Measurements from ENCODE around the gene AOPEP. TPM values are rescaled to one million over a fixed set of nuclear protein-coding genes. Genes with fewer than 3 reads are reported as not detected.

The AOPEP gene
- total RNA-seq, 1 donor from 2014 or later = 22.1 TPM

DNA sequence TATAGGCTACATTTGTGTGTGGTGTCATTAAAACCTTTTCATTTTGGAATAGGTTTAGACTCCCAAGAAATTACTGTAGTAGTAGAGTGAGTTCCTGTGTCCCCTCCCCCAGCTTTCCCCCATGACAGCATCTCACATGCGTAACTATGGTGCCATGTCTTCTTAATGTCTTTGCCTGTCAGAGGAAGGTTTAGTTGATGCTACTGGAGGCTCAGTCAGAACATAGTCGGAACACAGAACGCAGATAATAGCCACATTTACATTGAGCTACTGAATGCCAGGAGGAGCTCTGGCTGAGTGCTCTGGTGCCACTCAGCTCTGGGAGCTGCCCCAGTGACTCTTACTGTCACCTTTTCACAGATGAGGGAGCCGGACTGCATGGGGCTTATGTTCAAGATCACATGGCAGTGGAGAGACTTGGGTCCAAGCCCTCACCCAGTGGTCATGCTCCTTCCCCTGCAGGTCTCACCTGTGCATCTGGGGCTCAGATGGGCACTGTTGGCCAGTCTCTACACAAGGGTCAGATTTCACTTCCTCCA lies 223.6 kb downstream of the AOPEP start:
- H3K9me3 Mint-ChIP-seq (ENCODE audit: unreplicated experiment) = no peaks in the 10 kb centered on the region
- DNase-seq (ENCODE audit: low spot score) = no peak
- H3K27ac Mint-ChIP-seq (ENCODE audit: unreplicated experiment) = no peak overlapping the region
- no peaks in the 10 kb centered on the region for H3K36me3 Mint-ChIP-seq (ENCODE audit: low read depth, unreplicated experiment)
- TF ChIP-seq, protein P1, sequence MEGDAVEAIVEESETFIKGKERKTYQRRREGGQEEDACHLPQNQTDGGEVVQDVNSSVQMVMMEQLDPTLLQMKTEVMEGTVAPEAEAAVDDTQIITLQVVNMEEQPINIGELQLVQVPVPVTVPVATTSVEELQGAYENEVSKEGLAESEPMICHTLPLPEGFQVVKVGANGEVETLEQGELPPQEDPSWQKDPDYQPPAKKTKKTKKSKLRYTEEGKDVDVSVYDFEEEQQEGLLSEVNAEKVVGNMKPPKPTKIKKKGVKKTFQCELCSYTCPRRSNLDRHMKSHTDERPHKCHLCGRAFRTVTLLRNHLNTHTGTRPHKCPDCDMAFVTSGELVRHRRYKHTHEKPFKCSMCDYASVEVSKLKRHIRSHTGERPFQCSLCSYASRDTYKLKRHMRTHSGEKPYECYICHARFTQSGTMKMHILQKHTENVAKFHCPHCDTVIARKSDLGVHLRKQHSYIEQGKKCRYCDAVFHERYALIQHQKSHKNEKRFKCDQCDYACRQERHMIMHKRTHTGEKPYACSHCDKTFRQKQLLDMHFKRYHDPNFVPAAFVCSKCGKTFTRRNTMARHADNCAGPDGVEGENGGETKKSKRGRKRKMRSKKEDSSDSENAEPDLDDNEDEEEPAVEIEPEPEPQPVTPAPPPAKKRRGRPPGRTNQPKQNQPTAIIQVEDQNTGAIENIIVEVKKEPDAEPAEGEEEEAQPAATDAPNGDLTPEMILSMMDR (IDR thresholded peaks at IDR 0.05; ENCODE audit: unreplicated experiment) = no peak
- H3K4me1 Mint-ChIP-seq (ENCODE audit: unreplicated experiment) = peaks cover 45% of the 10 kb centered on the region
- H3K27me3 Mint-ChIP-seq (ENCODE audit: unreplicated experiment) = no peaks in the 10 kb centered on the region
- H3K4me3 Mint-ChIP-seq (ENCODE audit: unreplicated experiment) = no peak overlapping the region

DNA sequence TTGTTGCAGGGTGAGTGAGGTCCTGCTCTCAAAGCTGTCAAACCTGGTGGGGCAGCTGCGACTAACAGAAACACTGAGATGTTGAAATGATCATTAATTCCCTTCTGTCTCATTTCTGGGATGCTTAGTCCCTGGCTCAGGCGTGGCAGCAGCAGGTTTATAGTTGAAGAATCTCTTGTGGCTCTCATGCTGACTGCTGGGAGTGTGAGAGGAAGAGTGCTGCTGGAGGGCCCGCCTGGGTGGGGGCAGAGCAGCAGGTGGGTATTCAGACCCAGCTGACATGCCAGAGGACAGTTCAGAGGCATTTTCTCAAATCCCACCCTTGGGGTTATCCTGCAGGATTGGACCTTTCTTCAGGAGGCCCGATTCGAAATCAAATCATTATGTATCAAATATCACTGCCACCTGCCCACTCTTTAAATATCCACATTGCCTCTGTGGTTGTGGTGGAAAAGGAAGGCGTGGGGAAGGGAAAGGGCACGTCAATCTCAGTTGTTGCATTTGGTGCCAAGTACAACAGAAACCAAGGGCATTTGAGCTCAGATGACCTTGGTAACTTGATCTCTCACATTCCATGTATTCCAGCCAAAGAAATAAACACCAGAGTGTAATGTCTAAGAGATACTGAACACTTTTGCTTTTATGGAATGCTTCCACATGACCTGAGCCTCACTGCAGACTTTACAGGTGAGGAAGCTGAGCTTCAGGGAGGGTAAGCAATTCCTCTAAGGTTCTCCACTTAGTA lies 224.3 kb downstream of the AOPEP start:
- DNase-seq (ENCODE audit: low spot score) = no peak
- no peak overlapping the region for H3K4me3 Mint-ChIP-seq (ENCODE audit: unreplicated experiment)
- peaks cover 40% of the 10 kb centered on the region for H3K4me1 Mint-ChIP-seq (ENCODE audit: unreplicated experiment)
- TF ChIP-seq, protein P1 (IDR thresholded peaks at IDR 0.05; ENCODE audit: unreplicated experiment) = no peak
- no peaks in the 10 kb centered on the region for H3K36me3 Mint-ChIP-seq (ENCODE audit: low read depth, unreplicated experiment)
- no peak overlapping the region for H3K27ac Mint-ChIP-seq (ENCODE audit: unreplicated experiment)
- H3K27me3 Mint-ChIP-seq (ENCODE audit: unreplicated experiment) = no peaks in the 10 kb centered on the region
- H3K9me3 Mint-ChIP-seq (ENCODE audit: unreplicated experiment) = no peaks in the 10 kb centered on the region

DNA sequence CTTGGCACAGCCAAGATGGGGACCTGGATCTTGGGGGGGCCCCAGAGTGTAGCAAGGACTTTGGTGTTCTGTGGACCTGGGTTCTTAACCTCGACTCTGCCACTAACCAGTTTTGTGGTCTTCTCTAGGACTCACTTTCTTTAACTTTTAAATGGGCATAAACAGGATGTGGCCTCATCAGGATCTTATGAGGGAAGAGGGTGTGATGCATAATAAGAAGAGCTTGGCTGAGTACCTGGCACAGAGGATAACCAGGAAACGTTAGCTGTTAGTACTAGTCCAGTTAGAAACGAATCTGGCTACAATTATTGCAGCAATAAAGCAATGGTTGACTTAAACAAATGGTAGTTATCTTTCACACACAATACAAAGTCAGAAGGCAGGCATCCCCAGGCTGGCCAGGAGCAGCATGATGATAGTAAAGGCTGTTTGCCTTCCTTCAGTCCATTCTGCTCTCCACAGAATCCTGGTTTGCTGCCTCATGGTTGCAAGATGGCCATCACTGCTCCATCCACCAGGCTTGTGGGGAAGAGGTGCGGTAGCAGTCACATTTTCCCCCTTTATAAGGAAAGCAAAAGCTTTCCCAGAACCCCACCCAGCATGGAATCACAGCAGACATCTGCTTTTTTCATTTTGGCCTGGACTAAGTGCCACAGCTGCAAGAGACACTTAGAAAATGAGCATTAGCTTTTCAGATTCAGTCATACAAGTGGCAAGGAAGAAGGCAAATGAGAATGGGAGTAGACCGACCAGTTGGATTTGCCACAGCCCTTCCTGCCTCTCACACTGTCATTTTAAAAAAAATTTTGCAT lies 225.0 kb downstream of the AOPEP start:
- Mint-ChIP-seq H3K9me3 (ENCODE audit: unreplicated experiment) (no peaks in the 10 kb centered on the region), H3K36me3 (ENCODE audit: low read depth, unreplicated experiment) (no peaks in the 10 kb centered on the region), H3K27me3 (ENCODE audit: unreplicated experiment) (peaks cover 3% of the 10 kb centered on the region), H3K4me3 (ENCODE audit: unreplicated experiment) (peak overlapping the region; percentile 35), H3K4me1 (ENCODE audit: unreplicated experiment) (peaks cover 34% of the 10 kb centered on the region), H3K27ac (ENCODE audit: unreplicated experiment) (peak overlapping the region; percentile 99)
- no peak for DNase-seq (ENCODE audit: low spot score)
- TF ChIP-seq, protein P1 (IDR thresholded peaks at IDR 0.05; ENCODE audit: unreplicated experiment) = no peak

DNA sequence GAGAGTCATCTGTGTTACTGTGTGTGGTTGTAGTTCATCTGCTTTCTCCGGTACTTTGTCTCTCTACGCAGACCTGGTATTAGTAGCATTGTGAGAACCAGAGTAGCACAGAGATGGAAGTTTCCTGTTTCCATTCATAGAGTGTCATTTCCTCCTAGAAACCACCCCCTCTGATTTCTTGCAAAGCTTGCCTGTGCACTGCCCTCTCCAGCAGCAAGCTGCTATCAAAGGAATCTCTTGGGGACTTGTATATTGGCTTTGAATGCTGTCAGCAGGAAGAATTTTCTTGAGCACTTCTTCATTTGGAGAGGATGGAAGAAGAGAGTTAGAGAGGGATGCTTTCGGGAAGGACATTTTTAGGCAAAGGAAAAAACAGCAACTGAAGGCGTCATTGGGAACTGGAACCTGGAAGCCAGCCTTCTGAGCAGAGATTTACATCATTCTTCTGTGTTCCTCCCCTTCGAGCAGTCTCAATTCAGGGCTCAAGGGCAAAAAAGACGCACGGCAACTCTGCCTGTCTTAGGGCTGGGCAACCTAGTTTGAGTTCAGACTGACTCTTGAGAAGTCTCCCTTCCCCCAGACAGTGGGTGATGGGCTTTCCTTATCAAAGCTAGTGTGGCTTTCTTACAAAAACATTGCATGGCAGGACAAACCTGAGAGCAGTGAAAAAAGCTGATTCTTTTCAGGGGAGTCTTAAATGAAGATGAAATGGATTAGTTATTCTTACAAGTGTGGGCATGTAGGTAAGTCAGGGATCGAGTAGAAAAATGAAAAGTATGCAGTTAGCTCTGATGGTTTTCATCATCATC lies 226.3 kb downstream of the AOPEP start:
- Mint-ChIP-seq H3K4me3 (ENCODE audit: unreplicated experiment) (peak overlapping the region; percentile 43), H3K9me3 (ENCODE audit: unreplicated experiment) (no peaks in the 10 kb centered on the region), H3K27ac (ENCODE audit: unreplicated experiment) (peak overlapping the region; percentile 99), H3K4me1 (ENCODE audit: unreplicated experiment) (peaks cover 32% of the 10 kb centered on the region), H3K36me3 (ENCODE audit: low read depth, unreplicated experiment) (no peaks in the 10 kb centered on the region), H3K27me3 (ENCODE audit: unreplicated experiment) (peaks cover 3% of the 10 kb centered on the region)
- TF ChIP-seq, protein P1 (IDR thresholded peaks at IDR 0.05; ENCODE audit: unreplicated experiment) = no peak
- DNase-seq (ENCODE audit: low spot score) = peak; percentile 14
